GM19240 (cell line): Measurements from ENCODE around the gene PLA2G15.

Experiments
- DNase-seq: peaks from one replicate; pipeline ENCODE4 v3.0.0; 2011; ENCODE audit warnings: low spot score; ENCODE audit not compliant: insufficient read length

Gene PLA2G15

DNA sequence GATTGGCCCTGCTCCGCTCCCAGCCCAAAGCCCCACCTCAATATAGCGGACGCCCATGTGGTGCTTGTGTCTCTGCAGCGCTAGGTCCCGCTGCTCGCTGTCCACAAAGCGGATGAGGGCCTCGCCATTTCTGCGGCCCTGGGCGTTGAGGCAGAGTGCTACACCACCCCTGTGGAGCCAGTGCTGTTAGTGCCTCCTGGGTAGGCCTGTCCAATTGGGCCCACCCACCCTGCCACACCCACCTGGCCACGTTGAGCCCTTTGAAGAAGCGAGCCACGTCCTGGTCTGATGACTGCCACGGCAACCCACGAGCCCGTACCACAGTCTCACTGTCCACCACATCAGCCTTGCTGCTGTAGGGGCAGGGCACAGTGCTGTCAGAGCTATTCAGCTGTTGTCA is 12.8 kb upstream of the PLA2G15 start:
- DNase-seq, result no peak

DNA sequence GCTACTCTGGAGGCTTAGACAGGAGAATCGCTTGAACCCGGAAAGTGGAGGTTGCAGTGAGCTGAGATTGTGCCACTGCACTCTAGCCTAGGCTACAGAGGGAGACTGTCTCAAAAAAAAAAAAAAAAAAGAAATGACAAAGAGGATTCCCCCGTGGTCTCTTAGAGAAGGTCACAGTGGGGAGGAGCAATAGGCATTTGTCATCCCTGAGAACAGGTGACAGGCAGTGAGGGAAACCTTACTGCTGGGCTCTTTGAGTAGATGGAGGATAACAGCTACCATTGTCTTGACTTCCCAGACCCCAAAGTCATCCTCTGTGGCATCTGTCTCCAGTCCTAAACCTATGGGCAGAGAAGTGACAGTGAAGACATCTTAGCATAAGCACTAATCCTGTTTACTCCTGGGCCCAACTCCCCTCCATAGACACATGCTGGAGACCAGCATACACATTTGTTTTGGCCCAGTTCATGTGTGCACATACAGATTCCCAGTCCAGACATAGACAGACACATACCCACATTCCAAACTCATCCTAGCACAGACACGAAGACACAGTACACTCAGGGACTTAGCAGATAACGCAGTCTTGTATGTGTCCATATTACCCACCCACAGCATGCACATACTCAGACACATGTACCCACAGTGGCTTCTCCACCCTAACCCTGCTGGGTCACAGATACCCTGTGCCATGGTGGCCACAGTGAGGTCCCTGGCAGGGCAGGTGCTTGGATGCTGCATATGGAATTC is 11.9 kb upstream of the PLA2G15 start:
- DNase-seq, result no peak

DNA sequence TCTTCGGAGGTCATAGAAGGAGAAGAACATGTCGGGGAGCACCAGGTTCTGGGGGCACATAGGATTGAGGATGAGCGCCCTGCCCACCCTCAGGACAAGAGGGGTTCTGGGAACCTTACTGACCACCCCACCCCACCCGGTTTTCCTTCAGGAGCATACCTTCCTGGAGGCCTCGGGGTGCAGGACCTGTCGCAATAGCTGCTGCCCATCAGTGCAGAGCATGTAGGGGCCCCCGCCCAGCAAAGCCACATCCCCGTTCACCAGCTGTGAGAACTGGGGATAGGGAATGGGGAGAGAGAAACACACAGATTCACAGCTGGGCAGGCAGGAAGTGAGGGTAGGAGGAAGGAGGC is 11.4 kb upstream of the PLA2G15 start:
- no peak for DNase-seq

DNA sequence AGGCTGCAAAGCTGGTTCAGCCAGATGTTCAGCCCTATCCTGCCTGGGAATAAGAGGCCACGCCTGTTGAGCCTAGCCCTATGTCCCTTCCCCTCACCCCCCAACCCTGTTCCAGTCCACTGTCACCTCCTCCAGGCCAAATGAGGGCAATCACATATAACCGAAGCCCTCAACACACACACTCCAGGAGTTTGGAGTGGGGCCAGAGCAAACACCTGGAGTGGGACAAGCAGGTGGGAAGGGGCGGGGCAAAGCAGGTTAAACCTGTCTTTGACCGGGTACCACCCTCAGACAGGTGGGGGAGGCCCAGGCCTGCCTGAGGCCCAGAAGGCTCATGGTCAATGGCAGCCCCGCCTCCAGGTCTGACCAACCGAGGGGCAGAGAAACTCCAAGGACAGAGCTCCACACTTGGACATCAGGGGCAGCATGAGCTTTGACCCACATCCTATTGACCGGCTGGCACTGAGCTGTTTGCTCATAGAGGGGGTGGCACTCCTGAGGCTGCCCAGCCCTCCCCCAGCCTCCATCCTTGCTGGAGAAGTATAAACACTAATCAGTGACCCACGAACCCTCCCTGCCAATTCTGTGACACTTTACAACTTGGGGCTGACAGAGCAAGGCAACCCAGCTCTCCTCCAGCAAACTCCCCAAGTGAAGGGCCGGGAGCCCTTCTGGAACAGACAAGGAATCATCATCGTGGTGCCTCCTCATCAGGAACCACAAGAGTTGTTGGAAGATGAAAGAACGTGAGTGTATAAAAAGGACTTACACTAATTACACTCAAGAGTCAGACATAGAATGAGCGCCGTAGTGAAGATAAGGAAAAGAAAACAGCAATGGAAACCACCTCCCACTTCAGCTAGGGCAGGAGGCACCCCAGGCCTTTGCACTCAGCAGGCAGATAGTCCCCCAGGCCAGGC is 10.7 kb upstream of the PLA2G15 start:
- no peak for DNase-seq

DNA sequence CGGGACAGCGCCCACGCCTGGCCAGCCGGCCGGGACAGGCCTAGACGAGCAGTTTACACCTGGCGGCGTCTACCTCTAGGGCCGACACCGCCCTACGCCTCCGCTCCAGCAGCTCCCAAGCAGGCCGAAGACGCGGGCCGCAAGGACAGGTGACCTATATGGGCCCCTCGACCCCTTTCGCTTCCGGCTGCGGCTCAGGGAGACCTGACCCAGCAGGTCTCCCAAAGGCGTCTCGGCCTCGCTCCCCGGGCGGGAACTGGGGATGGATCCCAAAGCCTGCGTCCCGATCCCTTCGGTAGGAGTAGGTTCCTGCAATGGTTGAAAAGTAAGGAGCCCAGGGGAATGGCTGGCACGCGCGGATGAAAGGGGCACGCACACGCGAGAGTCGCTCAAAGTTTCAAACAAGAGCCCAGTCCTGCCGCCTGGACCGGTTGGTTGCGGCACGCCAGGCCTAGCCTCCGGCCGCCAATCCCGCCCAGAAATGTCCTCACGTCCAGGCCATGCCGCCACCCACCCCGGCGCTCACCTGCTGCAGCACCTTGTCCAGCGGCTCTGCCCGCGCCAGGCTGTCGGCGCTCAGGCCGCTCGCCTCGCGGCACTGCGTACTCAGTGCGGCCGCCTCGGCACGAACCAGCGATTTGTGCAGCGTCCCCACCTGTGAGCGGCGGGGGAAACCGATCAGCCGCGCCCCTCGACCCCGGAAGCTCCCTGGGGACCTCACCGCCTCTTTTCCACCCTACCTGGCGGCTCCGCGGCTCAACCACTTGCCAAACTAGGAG is 9.9 kb upstream of the PLA2G15 start:
- no peak for DNase-seq

DNA sequence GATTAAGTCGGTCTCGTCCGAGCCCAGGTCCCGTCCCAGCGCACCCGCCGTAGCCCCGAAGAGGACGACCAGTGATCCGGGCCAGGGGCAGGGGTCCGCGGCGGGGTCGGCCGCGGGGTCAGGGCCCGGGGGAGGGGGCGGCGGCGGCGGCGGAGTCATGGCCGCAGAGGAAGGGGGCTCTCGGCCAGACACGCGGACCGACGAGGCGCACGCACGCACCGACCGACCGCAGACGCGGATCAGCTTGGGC is 9.4 kb upstream of the PLA2G15 start, which contains the start of gene ESRP2:
Gene ESRP2, minus strand, starts transcription at position 241 of the 250 bp plus-strand sequence. Its CDS starts 82 bp downstream, at position 159.
- DNase-seq, result no peak

DNA sequence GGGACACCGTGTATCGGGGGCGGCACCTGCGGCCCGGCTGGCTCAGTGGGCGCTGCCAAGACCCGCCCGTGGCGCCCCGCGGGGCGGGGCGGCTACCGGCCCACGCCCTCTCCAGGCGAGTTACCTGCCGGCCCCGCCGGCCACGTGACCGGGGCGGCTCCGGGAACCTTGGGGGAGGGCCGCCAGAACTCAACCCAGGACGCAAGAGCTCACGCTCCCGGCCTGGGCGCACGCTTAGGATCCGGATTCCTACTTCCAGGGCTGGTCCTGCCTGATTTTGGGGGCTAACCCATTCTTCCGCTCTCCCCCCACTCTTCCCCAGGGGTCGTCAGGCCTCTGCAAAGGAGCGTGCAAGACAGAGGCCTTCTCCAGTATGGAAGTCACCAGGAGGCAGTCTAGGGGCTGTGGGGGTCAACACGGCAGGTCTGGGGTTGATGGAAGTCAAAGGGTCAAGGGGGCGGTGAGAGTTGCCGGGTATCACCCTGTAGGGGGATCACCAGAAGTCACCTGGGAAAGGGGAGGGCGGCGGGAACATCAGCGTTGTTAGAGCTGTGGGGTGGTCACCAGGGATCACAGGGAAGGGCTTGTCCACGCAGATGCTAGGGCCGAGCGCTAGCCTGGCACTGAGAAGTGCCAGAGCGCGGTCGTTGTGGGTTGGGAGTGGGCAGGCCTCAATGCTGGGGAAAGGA is 8.9 kb upstream of the PLA2G15 start:
- no peak for DNase-seq

DNA sequence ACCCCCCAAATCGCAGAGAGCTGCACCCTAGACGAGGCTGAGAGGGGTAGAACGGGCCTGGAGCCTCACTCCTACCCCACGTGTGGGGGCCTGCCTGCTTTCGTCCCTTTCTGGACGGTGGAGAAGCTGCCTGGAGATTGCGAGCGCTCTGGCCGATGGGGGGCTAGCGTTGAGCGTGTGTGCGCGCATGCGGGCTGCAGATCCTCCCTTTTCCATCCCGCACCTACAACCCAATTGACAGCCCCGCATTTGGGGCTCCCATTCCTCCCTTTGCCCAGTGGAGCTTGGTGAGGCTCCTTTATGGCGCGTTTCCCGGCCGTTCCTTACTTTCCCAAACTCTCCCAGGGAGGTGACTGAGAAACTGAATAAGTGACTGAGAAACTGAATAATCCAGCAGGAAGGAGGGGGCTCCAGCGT is 8.3 kb upstream of the PLA2G15 start:
- no peak for DNase-seq

DNA sequence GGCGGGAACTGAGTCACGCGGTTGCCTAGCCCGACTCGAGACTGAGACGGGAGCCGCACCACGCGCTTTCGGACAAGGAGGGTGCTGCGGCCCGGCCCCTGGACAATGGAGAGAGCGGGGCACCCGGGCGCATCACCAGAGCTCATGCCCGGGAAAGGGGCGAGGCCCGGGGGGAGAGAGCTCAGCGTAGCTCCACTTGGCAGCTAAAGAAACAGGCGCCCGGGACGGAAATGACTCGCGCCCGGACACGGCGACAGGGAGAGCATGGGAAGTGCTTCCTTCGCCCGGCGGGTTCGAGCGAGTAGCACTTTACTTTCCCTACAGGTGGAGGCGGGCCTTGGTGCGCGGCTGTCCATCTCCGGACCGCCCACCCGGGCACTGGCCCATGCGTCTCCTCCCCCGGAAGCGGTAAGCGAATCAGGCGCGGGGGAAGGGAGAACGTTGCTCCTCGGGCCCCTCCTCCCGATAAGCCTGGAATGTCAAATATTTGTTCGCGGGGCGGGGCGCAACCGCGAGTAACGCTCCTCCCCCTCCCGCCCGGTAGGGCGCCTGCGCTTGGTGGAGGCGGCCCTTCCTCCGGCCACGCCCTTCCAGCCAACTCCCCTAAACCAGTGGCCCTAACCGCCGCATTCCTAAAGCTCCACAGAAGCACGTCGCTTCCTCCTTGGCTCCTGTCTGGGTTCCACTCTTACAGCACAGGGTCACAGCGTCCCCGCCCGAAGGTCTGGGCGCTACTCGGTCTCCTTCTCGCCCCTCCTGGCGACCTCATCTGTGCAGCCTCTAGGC is 7.7 kb upstream of the PLA2G15 start:
- DNase-seq, result peak; percentile 90

DNA sequence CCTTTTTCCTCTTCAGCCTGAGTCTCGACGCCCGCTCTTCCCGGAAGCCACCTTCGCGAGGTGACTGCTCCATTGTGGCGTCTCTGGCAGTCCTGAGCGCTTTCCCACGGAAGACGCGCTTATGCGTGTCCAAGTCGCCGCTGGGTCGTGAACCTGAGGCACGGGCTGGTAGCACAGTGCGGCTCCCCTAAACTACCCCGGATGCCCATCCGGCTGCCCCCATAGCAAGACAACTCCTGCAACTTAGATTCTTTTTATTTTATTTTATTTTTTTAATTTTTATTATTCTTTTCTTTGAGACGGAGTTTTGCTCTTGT is 7.2 kb upstream of the PLA2G15 start:
- no peak for DNase-seq

DNA sequence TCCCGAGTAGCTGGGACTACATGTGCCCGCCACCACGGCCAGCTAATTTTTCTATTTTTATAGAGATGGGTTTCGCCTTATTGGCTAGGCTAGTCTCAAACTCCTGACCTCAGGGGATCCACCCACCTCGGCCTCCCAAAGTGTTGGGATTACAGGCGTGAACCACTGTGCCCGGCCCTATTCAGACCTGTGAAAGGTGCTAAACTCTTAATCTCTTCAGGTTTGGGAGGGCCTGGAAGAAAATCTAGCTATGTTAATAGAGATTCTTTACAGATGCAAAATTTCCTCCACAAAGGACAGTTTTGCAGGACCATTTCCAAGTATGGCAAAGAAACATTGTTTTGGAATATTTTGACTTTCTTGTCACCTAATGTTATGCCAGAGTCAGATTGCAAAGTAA is 3.1 kb upstream of the PLA2G15 start:
- no peak for DNase-seq

DNA sequence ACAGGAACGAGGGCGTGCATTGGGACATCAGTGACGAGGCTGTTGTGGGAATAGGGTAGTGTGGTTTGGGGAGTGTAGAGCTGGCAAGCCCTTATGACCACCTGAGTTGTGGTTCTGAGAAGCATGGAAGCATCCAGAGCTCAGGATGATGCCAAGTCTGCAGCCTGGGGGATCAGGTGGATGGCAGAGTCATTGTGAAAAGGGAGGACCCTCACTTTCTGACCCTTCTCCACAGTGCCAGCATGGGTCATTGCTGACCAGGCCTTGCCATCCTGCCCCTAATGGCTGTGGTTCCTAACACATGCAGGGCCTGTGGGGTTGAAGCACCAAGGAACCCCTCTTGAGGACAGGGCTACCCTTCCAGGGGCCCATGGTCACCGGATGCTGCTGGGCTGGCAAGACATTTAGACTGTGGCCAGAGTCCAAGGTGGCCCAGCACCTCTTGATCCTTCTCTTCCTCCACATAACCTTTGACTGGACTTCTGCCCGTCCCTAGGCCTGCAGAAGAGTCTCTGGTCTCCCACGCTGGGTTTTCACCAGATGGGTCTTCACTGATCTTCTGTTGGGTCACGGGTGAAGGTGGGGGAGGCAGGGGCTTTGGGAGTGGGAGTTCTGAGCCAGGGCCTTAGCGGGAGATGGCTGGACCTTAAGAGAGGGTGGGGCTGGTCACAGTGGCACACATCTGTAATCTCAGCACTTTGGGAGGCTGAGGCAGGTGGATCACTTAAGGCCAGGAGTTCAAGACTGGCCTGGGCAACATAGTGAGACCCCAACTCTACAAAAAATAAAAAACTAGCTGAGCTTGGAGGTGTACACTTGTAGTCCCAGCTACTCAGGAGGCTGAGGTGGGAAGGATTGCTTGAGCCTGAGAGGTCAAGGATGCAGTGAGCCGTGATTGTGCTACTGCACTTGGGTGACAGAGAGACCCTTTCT is 2.0 kb upstream of the PLA2G15 start:
- no peak for DNase-seq

DNA sequence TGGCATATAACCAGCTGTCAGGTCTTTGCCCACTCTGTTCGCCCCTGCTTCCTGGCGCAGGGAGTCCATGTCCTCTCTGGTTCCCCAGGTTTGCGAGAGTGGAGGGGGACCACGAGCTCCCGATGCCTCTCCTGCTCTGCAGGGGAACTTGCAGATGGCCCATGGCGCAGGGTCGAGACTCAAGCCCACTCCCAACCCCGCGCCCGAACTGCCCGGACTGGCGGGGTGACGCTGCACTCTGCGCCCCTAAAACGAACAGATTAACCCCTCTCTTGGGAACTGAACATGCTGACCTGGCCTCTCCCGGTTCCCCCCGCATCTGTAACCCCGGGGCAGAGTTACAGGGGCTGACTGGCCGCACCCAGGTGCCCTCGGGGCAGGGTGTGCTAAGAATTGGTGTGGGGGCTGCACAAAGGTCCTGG is 681 bp upstream of the PLA2G15 start:
- no peak for DNase-seq

DNA sequence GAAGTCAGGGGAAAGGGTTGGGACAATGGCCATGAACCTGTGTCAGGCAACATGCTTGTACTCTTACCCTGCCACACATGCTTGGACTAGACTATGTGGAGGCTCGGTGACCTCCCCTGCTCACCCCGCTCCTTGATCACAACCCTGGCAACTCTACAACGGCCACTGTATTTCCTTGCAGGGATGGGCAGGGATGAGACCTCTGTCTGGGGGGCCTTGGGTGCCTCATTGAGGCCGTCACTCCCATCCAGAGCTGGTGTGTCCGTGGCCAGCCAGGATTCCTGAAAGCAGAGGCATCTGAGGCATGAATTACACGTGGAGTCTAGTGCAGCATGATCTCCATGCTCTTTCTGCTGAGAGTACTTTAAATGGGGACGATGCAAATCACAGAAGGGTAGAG is 948 bp downstream of the PLA2G15 start:
- no peak for DNase-seq

DNA sequence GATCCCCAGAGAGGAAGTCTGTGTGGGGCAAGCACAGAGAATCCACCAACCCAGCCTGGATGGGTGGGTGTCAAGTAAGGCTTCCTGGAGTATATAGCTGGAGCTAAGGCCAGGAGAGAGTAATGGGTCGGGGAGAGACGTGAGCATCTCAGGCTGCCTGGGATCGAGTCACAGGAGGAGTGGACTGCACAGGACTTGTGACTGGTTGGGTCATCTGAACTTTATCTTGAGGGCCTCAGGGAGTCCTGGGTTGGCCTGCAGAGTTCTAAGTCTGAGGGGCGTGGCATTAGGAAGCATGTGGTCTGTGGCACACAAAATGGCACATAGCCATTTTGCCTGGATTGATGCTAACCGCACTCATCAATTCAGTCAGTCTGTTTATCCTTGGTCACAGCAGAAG is 1.5 kb downstream of the PLA2G15 start:
- no peak for DNase-seq

DNA sequence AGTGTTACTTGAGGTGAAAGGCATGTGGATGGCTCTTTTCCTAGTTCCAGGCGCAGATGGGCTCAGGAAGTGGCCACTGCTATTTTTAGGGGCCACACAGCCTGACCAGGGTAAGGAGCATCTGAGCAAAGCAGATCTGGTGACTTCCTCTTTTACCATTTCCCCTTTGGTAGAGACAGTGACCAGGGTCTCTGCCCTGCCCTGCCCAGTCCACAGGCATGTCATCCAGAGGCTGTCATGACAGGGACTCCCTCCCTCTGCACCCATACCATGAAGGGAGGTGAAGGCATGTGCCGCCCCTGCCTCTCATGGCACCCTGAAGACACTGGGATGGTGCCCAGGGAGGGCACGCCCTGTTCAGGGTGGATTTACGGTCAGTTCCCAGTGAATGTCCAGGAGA is 2.2 kb downstream of the PLA2G15 start:
- DNase-seq, result no peak

DNA sequence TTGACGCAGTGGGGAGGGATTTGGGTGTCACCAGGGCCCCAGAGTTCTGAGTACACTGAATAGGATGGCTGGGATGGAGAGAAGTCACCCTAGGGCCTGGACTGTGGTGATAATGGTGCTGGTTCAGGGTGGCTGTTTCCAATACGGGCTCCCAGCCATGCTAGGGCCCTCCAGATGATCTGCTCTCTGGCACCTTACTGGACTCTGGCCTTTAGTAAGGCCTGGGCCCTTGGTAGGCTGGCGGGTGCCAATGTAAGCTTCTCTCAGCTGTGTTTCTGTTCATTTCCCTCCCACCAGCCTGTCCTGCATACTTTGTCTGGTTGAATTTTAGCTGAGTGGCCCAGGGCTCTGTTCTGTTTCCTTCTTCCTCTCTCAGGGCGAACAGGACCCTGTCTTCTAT is 2.8 kb downstream of the PLA2G15 start:
- DNase-seq, result no peak

DNA sequence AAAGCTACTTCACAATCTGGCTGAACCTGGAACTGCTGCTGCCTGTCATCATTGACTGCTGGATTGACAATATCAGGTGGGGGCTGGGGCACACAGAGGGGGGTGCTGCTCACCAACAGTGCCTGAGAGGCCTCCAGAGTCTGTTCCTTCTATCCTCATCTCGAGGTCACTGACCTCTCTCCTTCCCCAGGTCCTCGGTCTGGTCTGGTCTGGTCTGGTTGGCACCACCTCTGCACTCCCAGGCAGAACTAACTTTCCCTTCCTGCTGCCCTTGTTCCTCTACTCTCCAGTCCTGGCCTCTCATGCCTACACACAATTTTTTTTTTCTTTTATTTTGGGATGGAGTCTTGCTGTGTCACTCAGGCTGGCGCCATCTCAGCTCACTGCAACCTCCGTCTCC is 4.2 kb downstream of the PLA2G15 start:
- DNase-seq, result no peak

DNA sequence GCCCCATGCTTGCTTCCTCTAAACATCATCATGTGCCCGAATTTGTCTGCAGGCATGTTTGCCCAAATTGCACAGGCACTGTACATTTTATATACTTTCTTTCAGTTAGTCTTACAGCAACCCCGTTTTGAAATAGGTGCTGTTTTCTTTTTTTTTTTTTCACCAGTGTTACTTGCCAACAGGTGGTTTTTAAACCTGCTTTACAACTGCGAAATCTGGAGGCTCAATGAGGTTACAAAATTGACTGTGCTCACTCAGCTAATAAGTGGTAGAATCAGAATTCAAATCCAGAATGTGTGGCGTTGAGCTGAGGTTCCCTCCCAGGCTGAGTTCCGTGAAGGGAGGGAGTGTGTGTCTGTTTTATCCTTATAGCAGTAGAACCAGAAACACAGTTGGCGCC is 5.8 kb downstream of the PLA2G15 start:
- DNase-seq, result no peak

DNA sequence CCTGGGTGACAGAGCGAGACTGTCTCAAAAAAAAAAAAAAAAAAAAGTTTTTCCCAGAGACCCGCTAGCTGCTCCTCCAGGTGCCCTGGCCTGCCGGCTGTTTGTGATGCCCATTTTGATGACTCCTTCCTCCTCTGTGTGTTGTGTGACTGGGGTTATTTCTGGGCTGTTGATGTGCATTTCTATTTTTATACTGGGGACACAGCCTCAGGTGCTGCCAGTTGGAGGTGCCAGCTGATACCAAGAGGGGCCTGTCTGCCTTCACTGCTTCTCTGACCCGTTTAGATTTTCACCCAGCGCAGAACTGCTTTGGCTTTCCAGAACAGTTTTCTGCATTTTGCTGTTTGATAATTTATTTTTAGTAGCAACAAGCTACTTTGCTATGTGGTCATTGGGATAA is 6.7 kb downstream of the PLA2G15 start:
- DNase-seq, result no peak
